Stomach (tissue), 9 donors: ENCODE measurements around the gene ST6GALNAC3. TPM values are rescaled to one million over a fixed set of nuclear protein-coding genes. Genes with fewer than 3 reads are reported as not detected.

Source experiments
- DNase-seq, 2 donors: peaks; one replicate each; pipeline versions ENCODE4 v3.0.0 to v3.0.0-alpha.2; 2013 to 2019
- H3K27ac ChIP-seq, 5 donors: fragments of 200-600 bp in 4 of 5; sonication (generic) in 4 of 5; one replicate each; pipeline ENCODE4 v1.5.1; 2013 to 2019; ENCODE audit warnings: mild to moderate bottlenecking in 1 of 5, moderate library complexity in 1 of 5
- H3K27me3 ChIP-seq, 3 donors: fragments of 200-600 bp; sonication (generic); one replicate each; pipeline ENCODE4 v1.5.1; 2017 to 2019; ENCODE audit warnings: mixed run types in 1 of 3
- H3K36me3 ChIP-seq, 4 donors: fragments of 200-600 bp; sonication (generic); 1 replicate in 3 of 4; 2 replicates in 1 of 4; pipeline ENCODE4 v1.5.1; 2016 to 2019
- H3K4me1 ChIP-seq, 4 donors: fragments of 200-600 bp; sonication (generic); one replicate each; pipeline ENCODE4 v1.5.1; 2016 to 2019
- H3K4me3 ChIP-seq, 4 donors: fragments of 200-600 bp; sonication (generic) in 3 of 4; one replicate each; pipeline ENCODE4 v1.5.1; 2016 to 2019; ENCODE audit warnings: mild to moderate bottlenecking in 1 of 4
- H3K9me3 ChIP-seq, 4 donors: fragments of 200-600 bp; sonication (generic); one replicate each; pipeline ENCODE4 v1.5.1; 2016 to 2019
- CTCF ChIP-seq, 7 experiments: fragments of 450-650 bp in 4 of 7; fragments of 200-600 bp in 3 of 7; sonication (generic) in 3 of 7; IDR thresholded peaks; one replicate each; pipeline ENCODE4 v1.5.1; 2016 to 2019; ENCODE audit warnings: antibody characterized with exemption in 7 of 7, control low read depth in 2 of 7, mild to moderate bottlenecking in 1 of 7
- EP300 ChIP-seq: sonication (generic); formaldehyde crosslinking; IDR thresholded peaks from one replicate; pipeline ENCODE4 v1.6.1; 2017; ENCODE audit warnings: antibody characterized with exemption
- POLR2A ChIP-seq, 4 donors: fragments of 450-650 bp; IDR thresholded peaks; one replicate each; pipeline ENCODE4 v1.6.1; 2016; ENCODE audit warnings: antibody characterized with exemption in 4 of 4, control low read depth in 2 of 4, mild to moderate bottlenecking in 1 of 4, moderate library complexity in 1 of 4
- POLR2AphosphoS5 ChIP-seq, 3 donors: sonication (generic); formaldehyde crosslinking; IDR thresholded peaks; one replicate each; pipeline ENCODE4 v1.6.1; 2016; ENCODE audit warnings: antibody characterized with exemption in 3 of 3
- WGBS, 5 donors: extraction: QIAGEN DNeasy Blood & Tissue Kit in 3 of 5; methylation state at CpG; one replicate each; pipeline versions ENCODE4 v1.1.5 to v1.1.7; 2013 to 2018; 5-methylcytosine and 5-hydroxymethylcytosine counted together
- intact Hi-C: fragments of 100-400 bp; cut with DNase I; formaldehyde crosslinking; loops from one replicate; pipeline ENCODE4 v1.15.1; 2023; ENCODE audit warnings: low total_unique reads
- polyA plus RNA-seq, 3 donors: library from polyadenylated mRNA; stranded (reverse); fragments of 200-250 nt; gene quantifications; one replicate each; pipeline ENCODE4 v1.2.3, GENCODE V29; 2013
- total RNA-seq, 5 donors: library from RNA; depleted of rRNA; stranded (reverse); fragments of >200 nt; gene quantifications; one replicate each; pipeline versions ENCODE4 v1.1.0 to v1.2.3, GENCODE V29; 2014 to 2016
- donor health status: healthy with polysubstance abuse.
- donor health status: Bipolar disorder and iron deficiency.
- donor health status: healthy.

Gene ST6GALNAC3
- total and polyA plus RNA-seq, 8 donors = under 0.01 to 21.7 (median 1.2) TPM; not detected in 1

- no peak for DNase-seq
- Histone ChIP-seq H3K9me3 (peaks cover 0 to 51% (median 8%) of the 10 kb centered on the region in 4 donors), H3K4me3 (no peak overlapping the region), H3K4me1 (no peaks in the 10 kb centered on the region), H3K36me3 (no peaks in the 10 kb centered on the region), H3K27ac (no peak overlapping the region), H3K27me3 (no peaks in the 10 kb centered on the region)
- intact Hi-C loops = no loop called here
- TF ChIP-seq EP300 (no peak), POLR2A (IDR thresholded peaks at IDR 0.05) (no peak), CTCF (IDR thresholded peaks at IDR 0.05) (no peak), POLR2AphosphoS5 (IDR thresholded peaks at IDR 0.05) (no peak)
- 88 to 95% (median 94%) methylated on average over 1 of the region's 1 CpG for WGBS, 5 donors
Measured at GRCh38 chr1:76450229-76450628, 375.7 kb downstream of the ST6GALNAC3 start.

GRCh38 chr1:76463278-76463677 lies 388.7 kb downstream of the ST6GALNAC3 start:
- H3K4me1 ChIP-seq = no peaks in the 10 kb centered on the region
- H3K36me3 ChIP-seq = no peaks in the 10 kb centered on the region
- no peak for TF ChIP-seq POLR2A (IDR thresholded peaks at IDR 0.05)
- no peak for TF ChIP-seq POLR2AphosphoS5 (IDR thresholded peaks at IDR 0.05)
- TF ChIP-seq CTCF (IDR thresholded peaks at IDR 0.05) = no peak
- no peak for TF ChIP-seq EP300
- 69 to 81% (median 76%) methylated on average over 3 of the region's 3 CpGs for WGBS, 5 donors
- H3K27me3 ChIP-seq = no peaks in the 10 kb centered on the region
- intact Hi-C loops = no loop called here
- H3K9me3 ChIP-seq = no peaks in the 10 kb centered on the region
- no peak overlapping the region for H3K4me3 ChIP-seq
- DNase-seq = no peak
- H3K27ac ChIP-seq = no peak overlapping the region

- TF ChIP-seq CTCF (IDR thresholded peaks at IDR 0.05) (no peak), POLR2A (IDR thresholded peaks at IDR 0.05) (no peak), EP300 (no peak), POLR2AphosphoS5 (IDR thresholded peaks at IDR 0.05) (no peak)
- intact Hi-C loops = no loop called here
- Histone ChIP-seq H3K9me3 (no peaks in the 10 kb centered on the region), H3K4me1 (no peaks in the 10 kb centered on the region), H3K27me3 (no peaks in the 10 kb centered on the region), H3K4me3 (no peak overlapping the region), H3K36me3 (no peaks in the 10 kb centered on the region), H3K27ac (no peak overlapping the region)
- WGBS, 5 donors = 73 to 84% (median 82%) methylated on average over 3 of the region's 3 CpGs
- no peak for DNase-seq
Measured at GRCh38 chr1:76463849-76464248, 389.3 kb downstream of the ST6GALNAC3 start.

- 77 to 92% (median 82%) methylated on average over 2 of the region's 2 CpGs for WGBS, 5 donors
- no peak overlapping the region for H3K27ac ChIP-seq
- no peaks in the 10 kb centered on the region for H3K9me3 ChIP-seq
- no peak for TF ChIP-seq POLR2A (IDR thresholded peaks at IDR 0.05)
- TF ChIP-seq POLR2AphosphoS5 (IDR thresholded peaks at IDR 0.05) = no peak
- no peak for TF ChIP-seq EP300
- no peak for TF ChIP-seq CTCF (IDR thresholded peaks at IDR 0.05)
- no peaks in the 10 kb centered on the region for H3K4me1 ChIP-seq
- no peaks in the 10 kb centered on the region for H3K36me3 ChIP-seq
- no peak overlapping the region for H3K4me3 ChIP-seq
- DNase-seq = no peak
- no peaks in the 10 kb centered on the region for H3K27me3 ChIP-seq
- intact Hi-C loops = no loop called here
Measured at GRCh38 chr1:76465030-76465429, 390.5 kb downstream of the ST6GALNAC3 start.
